Loucy (cell line): ENCODE results near the gene NRAS.

Experiments used
- H2AFZ ChIP-seq: fragments of 200-600 bp; sonication (generic); 2 replicates; pipeline ENCODE4 v1.6.0; 2016; ENCODE audit warnings: antibody characterized with exemption, mild to moderate bottlenecking, low read length, moderate library complexity
- H3F3A ChIP-seq: fragments of 200-600 bp; 2 replicates; pipeline ENCODE4 v1.6.0; 2016; ENCODE audit warnings: antibody characterized with exemption, low read depth, mild to moderate bottlenecking
- H3K27me3 ChIP-seq: fragments of 200-600 bp; sonication (generic); 2 replicates; pipeline ENCODE4 v1.6.1; 2014; ENCODE audit warnings: low read length, mild to moderate bottlenecking; ENCODE audit not compliant: insufficient read depth, poor library complexity, severe bottlenecking
- H3K36me3 ChIP-seq: fragments of 200-600 bp; sonication (generic); 2 replicates; pipeline ENCODE4 v1.6.1; 2016; ENCODE audit warnings: low read length; ENCODE audit not compliant: insufficient read depth
- H3K4me1 ChIP-seq: fragments of 200-600 bp; sonication (generic); 2 replicates; pipeline ENCODE4 v1.5.1; 2014; ENCODE audit warnings: low read length, mild to moderate bottlenecking; ENCODE audit not compliant: insufficient read depth, poor library complexity, severe bottlenecking
- H3K4me2 ChIP-seq: fragments of 200-600 bp; sonication (generic); 2 replicates; pipeline ENCODE4 v1.6.0; 2014; ENCODE audit warnings: antibody characterized with exemption, low read length, low read depth, mild to moderate bottlenecking; ENCODE audit not compliant: poor library complexity, severe bottlenecking
- H3K4me3 ChIP-seq: fragments of 200-600 bp; sonication (generic); 2 replicates; pipeline ENCODE4 v1.5.1; 2014; ENCODE audit warnings: low read length, mild to moderate bottlenecking, mixed read lengths; ENCODE audit not compliant: poor library complexity, severe bottlenecking
- H3K79me2 ChIP-seq: fragments of 200-600 bp; sonication (generic); 2 replicates; pipeline ENCODE4 v1.6.1; 2014; ENCODE audit warnings: low read length; ENCODE audit not compliant: insufficient read depth
- H3K9ac ChIP-seq: fragments of 200-600 bp; sonication (generic); 2 replicates; pipeline ENCODE4 v1.6.0; 2014; ENCODE audit warnings: mild to moderate bottlenecking, low read depth, low read length, moderate library complexity; ENCODE audit not compliant: poor library complexity, severe bottlenecking
- H3K9me2 ChIP-seq: fragments of 200-600 bp; sonication (generic); replicated peaks from 2 replicates; pipeline ENCODE4 v1.6.1; 2016; ENCODE audit warnings: low read depth, low read length, mixed read lengths
- H3K9me3 ChIP-seq: fragments of 200-600 bp; sonication (generic); 2 replicates; pipeline ENCODE4 v1.6.1; 2014; ENCODE audit warnings: mild to moderate bottlenecking, antibody characterized with exemption, low read length, low read depth; ENCODE audit not compliant: insufficient read depth
- H4K20me1 ChIP-seq: fragments of 200-600 bp; sonication (generic); 2 replicates; pipeline ENCODE4 v1.6.0; 2014; ENCODE audit warnings: antibody characterized with exemption, low read length, mild to moderate bottlenecking; ENCODE audit not compliant: insufficient read depth, poor library complexity, severe bottlenecking
- EZH2phosphoT487 ChIP-seq: fragments of 200-600 bp; IDR thresholded peaks from 2 replicates; pipeline ENCODE4 v1.6.1; 2018; ENCODE audit warnings: antibody characterized with exemption, mild to moderate bottlenecking, moderate library complexity, borderline replicate concordance
- TF ChIP-seq, protein P1 (sequence below): fragments of 200-600 bp; sonication (generic); conservative IDR thresholded peaks from 2 replicates; pipeline ENCODE4 v1.5.1; 2014; ENCODE audit warnings: mild to moderate bottlenecking, antibody characterized with exemption, low read length

The NRAS gene

DNA sequence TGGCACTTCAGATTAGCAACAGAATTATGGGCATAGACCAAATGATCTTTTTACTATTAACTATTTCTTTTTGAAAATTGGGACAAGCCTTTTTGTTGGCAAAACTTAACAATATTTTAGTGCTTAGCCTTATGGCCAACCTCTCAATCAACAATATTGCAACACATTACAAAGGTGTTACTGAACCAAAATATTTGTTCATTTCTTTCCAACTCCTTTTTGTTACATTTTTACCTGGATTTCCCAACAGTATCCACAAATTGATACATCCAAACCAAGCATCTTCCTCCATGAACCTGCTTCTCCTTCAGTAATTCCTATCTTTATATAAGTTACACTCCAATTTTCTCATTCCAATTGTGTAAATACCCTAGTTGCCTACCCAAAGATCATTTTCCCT, 19.8 kb downstream of the NRAS start:
- no peak overlapping the region for H3K4me3 ChIP-seq
- no peak overlapping the region for H3K4me2 ChIP-seq
- H3K9me2 ChIP-seq, result no peaks in the 10 kb centered on the region
- H3K4me1 ChIP-seq, result no peaks in the 10 kb centered on the region
- H3F3A ChIP-seq, result no peaks in the 10 kb centered on the region
- H3K27me3 ChIP-seq, result no peaks in the 10 kb centered on the region
- no peak overlapping the region for H3K9ac ChIP-seq
- H2AFZ ChIP-seq, result no peak overlapping the region
- no peaks in the 10 kb centered on the region for H4K20me1 ChIP-seq
- TF ChIP-seq, protein P1, sequence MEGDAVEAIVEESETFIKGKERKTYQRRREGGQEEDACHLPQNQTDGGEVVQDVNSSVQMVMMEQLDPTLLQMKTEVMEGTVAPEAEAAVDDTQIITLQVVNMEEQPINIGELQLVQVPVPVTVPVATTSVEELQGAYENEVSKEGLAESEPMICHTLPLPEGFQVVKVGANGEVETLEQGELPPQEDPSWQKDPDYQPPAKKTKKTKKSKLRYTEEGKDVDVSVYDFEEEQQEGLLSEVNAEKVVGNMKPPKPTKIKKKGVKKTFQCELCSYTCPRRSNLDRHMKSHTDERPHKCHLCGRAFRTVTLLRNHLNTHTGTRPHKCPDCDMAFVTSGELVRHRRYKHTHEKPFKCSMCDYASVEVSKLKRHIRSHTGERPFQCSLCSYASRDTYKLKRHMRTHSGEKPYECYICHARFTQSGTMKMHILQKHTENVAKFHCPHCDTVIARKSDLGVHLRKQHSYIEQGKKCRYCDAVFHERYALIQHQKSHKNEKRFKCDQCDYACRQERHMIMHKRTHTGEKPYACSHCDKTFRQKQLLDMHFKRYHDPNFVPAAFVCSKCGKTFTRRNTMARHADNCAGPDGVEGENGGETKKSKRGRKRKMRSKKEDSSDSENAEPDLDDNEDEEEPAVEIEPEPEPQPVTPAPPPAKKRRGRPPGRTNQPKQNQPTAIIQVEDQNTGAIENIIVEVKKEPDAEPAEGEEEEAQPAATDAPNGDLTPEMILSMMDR, result no peak
- no peak for TF ChIP-seq EZH2phosphoT487
- H3K79me2 ChIP-seq, result no peaks in the 10 kb centered on the region
- no peaks in the 10 kb centered on the region for H3K9me3 ChIP-seq
- H3K36me3 ChIP-seq, result no peaks in the 10 kb centered on the region

DNA sequence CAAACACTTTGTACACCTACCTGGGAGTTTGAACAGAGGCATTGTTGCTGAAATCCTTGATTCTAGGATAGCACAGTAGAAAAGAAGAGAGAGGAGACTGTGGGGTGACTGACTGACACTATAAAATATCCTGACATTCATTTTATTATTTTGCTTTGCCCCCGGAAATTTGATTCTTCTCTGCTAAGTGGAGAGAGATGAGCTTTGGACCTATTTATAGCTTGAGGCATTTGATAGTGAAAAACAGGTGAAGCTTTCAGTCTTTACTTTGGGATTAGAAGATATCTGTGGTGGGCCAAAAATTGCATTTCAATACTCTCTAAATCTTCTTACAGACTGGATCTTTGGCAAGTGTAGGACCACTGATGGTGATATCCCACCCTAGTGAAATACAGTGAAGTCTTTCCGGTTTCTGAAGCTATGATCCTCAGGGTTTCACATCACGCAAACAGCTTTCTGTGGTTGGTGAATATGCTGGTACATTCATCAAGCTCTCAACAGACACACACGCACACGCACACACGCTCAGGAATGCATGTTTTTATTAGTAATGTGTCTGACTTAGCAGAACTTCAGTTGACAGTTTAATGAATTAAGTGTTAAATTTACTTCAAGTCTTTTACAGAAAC, 21.0 kb downstream of the NRAS start, which contains the start of gene AMPD1:
AMPD1 (minus strand) TSS at position 117 of the 629 bp plus-strand sequence; CDS start at position 42, 75 bp downstream.
- H4K20me1 ChIP-seq, result no peaks in the 10 kb centered on the region
- H3K27me3 ChIP-seq, result no peaks in the 10 kb centered on the region
- no peak within 1 kb of the TSS for H3K9ac ChIP-seq
- H3K4me3 ChIP-seq, result no peak within 1 kb of the TSS
- no peak within 1 kb of the TSS for H2AFZ ChIP-seq
- H3K9me3 ChIP-seq, result no peaks in the 10 kb centered on the region
- no peaks in the 10 kb centered on the region for H3K36me3 ChIP-seq
- TF ChIP-seq, protein P1, result no peak
- TF ChIP-seq EZH2phosphoT487, result no peak
- H3F3A ChIP-seq, result no peaks in the 10 kb centered on the region
- H3K4me1 ChIP-seq, result no peaks in the 10 kb centered on the region
- H3K79me2 ChIP-seq, result no peaks in the 10 kb centered on the region
- H3K4me2 ChIP-seq, result no peak within 1 kb of the TSS
- H3K9me2 ChIP-seq, result no peaks in the 10 kb centered on the region

DNA sequence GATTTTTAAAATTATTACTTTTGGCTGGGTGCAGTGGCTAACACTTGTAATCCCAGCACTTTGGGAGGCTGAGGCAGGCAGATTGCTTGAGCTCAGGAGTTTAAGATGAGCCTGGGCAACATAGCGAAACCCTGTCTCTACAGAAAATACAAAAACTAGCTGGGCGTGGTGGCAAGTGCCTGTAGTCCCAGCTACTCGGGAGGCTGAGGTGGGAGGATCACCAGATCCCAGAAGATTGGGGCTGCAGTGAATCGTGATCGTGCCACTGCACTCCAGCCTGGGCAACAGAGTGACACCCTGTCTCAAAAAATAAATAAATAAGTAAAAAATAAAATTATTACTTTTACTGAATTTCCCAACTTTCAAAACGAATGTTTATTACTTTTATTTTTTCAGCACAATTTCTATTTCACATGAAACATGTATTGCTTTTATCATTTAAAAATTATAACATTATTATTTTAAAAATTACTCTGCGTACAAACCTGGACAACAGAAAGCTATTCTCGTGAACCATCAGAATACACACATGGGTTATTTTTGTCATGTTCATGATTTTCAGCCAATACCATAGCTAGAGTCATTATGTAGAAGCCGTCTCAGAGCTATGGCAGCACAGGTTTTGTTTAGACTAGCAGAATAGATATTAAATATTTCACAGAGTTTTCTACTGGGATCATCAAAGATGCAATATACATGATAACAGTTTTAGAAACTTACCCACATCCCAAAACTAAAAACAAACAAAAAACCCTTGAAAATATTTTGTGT, 21.8 kb downstream of the NRAS start:
- Histone ChIP-seq H4K20me1 (no peaks in the 10 kb centered on the region), H3K9ac (no peak overlapping the region), H3K9me2 (no peaks in the 10 kb centered on the region), H3K4me2 (no peak overlapping the region), H3K9me3 (no peaks in the 10 kb centered on the region), H3K36me3 (no peaks in the 10 kb centered on the region), H3K4me1 (no peaks in the 10 kb centered on the region), H3K4me3 (no peak overlapping the region), H3F3A (no peaks in the 10 kb centered on the region), H3K79me2 (no peaks in the 10 kb centered on the region), H2AFZ (no peak overlapping the region), H3K27me3 (no peaks in the 10 kb centered on the region)
- TF ChIP-seq EZH2phosphoT487, result no peak
- TF ChIP-seq, protein P1, result no peak
